Thyroid gland (tissue), 4 donors: ENCODE data around the gene KLF3.

Experiments used
- CTCF ChIP-seq, 6 experiments: fragments of 200-600 bp in 3 of 6; fragments of 450-650 bp in 3 of 6; sonication (generic) in 3 of 6; IDR thresholded peaks; one replicate each; pipeline ENCODE4 v1.5.1; 2016 to 2019; ENCODE audit warnings: antibody characterized with exemption in 6 of 6, mild to moderate bottlenecking in 2 of 6, inconsistent platforms in 1 of 6, moderate library complexity in 1 of 6
- POLR2A ChIP-seq, 2 donors: fragments of 450-650 bp; IDR thresholded peaks; one replicate each; pipeline ENCODE4 v1.6.1; 2017; ENCODE audit warnings: antibody characterized with exemption in 2 of 2, mild to moderate bottlenecking in 2 of 2, moderate library complexity in 1 of 2

- no peak for TF ChIP-seq CTCF (IDR thresholded peaks at IDR 0.05)
- no peak for TF ChIP-seq POLR2A (IDR thresholded peaks at IDR 0.05)
Observed at GRCh38 chr4:38665551-38666411, 1.8 kb downstream of the KLF3 start.
